Coronary artery (tissue), 2 donors: ENCODE data around the gene GALNT13.

Source experiments
- DNase-seq: peaks from one replicate; pipeline ENCODE4 v3.0.0-alpha.2; 2017; ENCODE audit warnings: low spot score
- H3K27ac ChIP-seq, 2 donors: fragments of 200-600 bp; sonication (generic); one replicate each; pipeline ENCODE4 v1.5.1; 2016 to 2019
- H3K4me3 ChIP-seq: fragments of 200-600 bp; sonication (generic); 2 replicates; pipeline ENCODE4 v1.5.1; 2016; ENCODE audit warnings: mild to moderate bottlenecking, moderate library complexity
- TF ChIP-seq, protein P1 (sequence below): fragments of 200-600 bp; sonication (generic); IDR thresholded peaks from one replicate; pipeline ENCODE4 v1.5.1; 2019; ENCODE audit warnings: antibody characterized with exemption

Gene GALNT13

DNA sequence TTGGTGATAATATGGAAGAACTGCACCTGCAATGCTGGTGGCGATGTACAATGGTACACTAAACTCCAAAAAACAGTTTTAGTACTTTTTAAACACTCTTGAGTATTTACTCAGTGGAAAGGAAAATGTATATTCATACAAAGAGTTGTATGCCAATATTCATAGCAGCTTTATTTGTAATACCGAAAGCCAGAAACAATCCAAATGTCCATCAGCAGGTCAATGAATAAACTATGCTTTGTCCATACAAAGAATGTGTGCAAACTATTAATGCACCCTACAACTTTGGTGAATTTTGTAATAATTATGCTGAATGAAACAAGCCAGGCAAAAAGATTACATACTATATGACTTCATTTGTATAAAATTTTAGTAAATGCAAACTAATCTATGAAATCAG, 396.3 kb downstream of the GALNT13 start:
- TF ChIP-seq, protein P1, sequence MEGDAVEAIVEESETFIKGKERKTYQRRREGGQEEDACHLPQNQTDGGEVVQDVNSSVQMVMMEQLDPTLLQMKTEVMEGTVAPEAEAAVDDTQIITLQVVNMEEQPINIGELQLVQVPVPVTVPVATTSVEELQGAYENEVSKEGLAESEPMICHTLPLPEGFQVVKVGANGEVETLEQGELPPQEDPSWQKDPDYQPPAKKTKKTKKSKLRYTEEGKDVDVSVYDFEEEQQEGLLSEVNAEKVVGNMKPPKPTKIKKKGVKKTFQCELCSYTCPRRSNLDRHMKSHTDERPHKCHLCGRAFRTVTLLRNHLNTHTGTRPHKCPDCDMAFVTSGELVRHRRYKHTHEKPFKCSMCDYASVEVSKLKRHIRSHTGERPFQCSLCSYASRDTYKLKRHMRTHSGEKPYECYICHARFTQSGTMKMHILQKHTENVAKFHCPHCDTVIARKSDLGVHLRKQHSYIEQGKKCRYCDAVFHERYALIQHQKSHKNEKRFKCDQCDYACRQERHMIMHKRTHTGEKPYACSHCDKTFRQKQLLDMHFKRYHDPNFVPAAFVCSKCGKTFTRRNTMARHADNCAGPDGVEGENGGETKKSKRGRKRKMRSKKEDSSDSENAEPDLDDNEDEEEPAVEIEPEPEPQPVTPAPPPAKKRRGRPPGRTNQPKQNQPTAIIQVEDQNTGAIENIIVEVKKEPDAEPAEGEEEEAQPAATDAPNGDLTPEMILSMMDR = no peak
- H3K27ac ChIP-seq = no peak overlapping the region
- DNase-seq = no peak
- H3K4me3 ChIP-seq = no peak overlapping the region

DNA sequence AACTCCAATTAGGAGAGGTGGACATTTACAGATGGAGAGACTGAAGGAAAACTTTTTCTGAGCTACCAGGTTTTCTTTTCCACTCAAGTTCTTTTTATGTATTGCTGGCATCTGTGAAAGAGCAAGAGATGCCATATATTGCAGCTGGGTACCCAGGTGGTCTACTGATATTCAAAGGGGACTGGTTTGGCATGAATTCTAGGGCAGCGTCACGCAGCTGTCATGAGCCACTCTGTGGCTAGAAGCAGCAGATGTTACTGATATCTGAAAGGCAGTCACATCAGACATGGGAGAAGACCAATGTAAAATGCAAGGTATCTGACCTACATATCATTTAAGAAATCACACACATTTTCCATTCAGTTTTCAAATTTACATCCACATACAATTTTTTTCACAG, 408.8 kb downstream of the GALNT13 start:
- TF ChIP-seq, protein P1 = no peak
- Histone ChIP-seq H3K4me3 (no peak overlapping the region), H3K27ac (no peak overlapping the region)
- DNase-seq = no peak

DNA sequence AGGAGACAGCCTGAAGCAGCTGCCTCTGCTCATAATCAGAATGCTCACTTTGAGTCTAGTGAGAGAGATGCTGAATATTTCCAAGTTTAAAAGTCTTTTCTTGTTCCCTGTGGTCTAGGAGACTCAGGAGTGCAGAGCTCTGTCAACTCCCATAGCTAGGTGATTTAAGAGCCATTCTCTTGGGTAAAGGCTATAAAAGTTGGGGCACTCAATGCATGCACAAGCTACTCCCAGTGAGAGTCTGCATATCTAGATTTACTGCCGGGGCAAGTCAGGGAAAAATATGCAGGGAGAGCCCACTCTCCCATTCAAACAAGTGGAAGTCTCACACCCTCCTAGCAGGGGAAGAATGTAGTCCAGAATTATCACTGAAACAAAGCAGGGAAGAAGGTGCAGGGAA, 418.1 kb downstream of the GALNT13 start:
- no peak for DNase-seq
- TF ChIP-seq, protein P1 = no peak
- Histone ChIP-seq H3K4me3 (no peak overlapping the region), H3K27ac (no peak overlapping the region)

DNA sequence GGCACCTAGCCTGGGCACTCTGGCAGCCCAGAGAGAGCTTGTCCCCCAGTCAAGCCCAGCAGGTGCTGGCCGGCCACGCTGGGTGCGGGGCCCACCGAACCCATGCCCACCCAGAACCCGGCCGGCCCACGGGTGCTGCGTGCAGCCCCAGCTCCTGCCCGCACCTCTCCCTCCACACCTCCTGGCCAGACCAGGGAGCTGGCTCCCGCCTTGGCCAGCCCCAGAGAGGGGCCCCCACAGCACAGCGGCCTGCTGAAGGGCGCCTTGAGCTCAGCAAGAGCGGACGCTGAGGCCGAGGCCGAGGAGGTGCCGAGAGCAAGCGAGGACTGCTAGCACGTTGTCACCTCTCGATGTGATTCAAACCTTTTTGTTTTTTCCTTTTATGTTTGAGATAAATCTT, 419.8 kb downstream of the GALNT13 start:
- TF ChIP-seq, protein P1 = no peak
- Histone ChIP-seq H3K4me3 (no peak overlapping the region), H3K27ac (no peak overlapping the region)
- no peak for DNase-seq

DNA sequence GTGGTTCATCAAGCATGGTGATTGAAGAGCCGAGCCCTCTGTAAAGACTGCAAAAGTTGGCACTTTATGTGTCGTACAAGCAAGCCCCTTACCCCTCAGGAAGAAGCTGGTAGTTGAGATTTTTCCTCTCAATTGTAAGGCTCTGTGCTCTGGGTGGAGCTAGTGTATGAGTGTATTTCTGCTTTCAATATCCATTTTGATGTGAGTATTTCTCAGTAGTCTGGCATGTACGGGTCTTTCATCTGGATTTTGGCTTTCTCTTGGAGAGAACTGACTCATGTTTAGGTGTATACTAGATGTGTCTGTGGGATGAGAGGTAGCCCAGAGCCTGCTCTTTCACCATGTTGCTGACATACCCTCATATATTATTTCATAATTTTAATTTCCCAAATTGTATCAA, 420.2 kb downstream of the GALNT13 start:
- TF ChIP-seq, protein P1 = no peak
- H3K4me3 ChIP-seq = no peak overlapping the region
- H3K27ac ChIP-seq = no peak overlapping the region
- DNase-seq = no peak

DNA sequence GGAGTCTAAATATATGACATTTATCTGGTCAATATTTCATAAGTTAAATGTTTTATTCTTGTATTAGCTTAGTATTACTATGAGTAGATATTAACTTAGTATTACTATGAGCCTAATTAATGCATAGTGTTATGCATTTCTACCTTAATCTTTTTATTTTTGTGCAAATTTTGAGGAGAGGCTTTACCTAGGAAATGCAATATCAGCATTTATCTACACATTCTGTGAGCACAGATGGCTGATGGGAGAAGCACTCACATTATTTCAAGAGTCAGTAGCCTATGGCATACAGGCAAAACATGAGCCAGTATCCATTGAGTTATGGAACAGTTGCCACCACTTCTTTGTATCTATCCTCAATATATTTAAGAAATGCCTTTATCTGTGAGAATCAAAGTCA, 422.1 kb downstream of the GALNT13 start:
- no peak for DNase-seq
- TF ChIP-seq, protein P1 = no peak
- no peak overlapping the region for H3K4me3 ChIP-seq

DNA sequence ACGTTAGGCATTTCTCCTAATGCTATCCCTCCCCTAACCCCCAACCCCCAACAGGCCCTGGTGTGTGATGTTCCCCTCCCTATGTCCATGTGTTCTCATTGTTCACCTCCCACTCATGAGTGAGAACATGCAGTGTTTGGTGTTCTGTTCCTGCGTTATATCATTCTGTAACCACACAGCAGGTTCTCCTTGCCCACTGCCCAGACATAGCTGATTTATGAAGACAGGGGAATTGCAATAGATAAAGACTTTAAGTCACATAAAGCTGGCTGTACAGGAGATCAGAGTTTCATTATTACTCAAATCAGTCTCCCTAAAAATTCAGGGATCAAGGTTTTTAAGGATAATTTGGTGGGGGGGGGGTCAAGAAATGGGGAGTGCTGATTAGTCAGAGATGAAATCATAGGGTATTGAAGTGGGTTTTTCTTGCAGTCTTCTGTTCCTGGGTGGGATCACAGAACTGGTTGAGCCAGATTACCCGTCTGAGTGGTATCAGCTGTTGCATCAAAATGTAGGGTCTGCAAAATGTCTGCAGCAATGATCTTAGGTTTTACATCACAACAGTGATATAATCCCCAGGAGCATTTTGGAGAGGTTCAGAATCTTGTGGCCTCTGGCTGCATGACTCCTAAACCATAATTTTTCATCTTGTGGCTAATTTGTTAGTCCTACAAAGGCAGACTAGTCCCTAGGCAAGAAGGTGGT, 434.7 kb downstream of the GALNT13 start:
- Histone ChIP-seq H3K4me3 (no peak overlapping the region), H3K27ac (no peak overlapping the region)
- no peak for DNase-seq
- TF ChIP-seq, protein P1 = no peak

More for the DNA sequence above, 422.1 kb downstream of the GALNT13 start:
- no peak overlapping the region for H3K27ac ChIP-seq
